ENCODE measurements around the gene LARGE1.

Gene LARGE1

GRCh38 chr22:33224841-33225240 lies 695.4 kb downstream of the LARGE1 start:
- H3K27me3 ChIP-seq (ENCODE audit: insufficient read depth, low read length): no peaks in the 10 kb centered on the region
- H3K9me3 ChIP-seq (ENCODE audit: insufficient read depth, low read depth, low read length): peaks cover 26% of the 10 kb centered on the region
- no peaks in the 10 kb centered on the region for H3K4me1 ChIP-seq (ENCODE audit: insufficient read depth, low read length)
- H3K36me3 ChIP-seq (ENCODE audit: insufficient read depth, low read length): no peaks in the 10 kb centered on the region
- no peak overlapping the region for H3K27ac ChIP-seq (ENCODE audit: low read depth, low read length)
- H3K9ac ChIP-seq (ENCODE audit: low read depth, low read length): no peak overlapping the region
- WGBS: 82% methylated on average over 4 of the region's 4 CpGs
- no peak overlapping the region for H3K4me3 ChIP-seq (ENCODE audit: low read length)
